ACC112 (cell line): Measurements from ENCODE around the gene MCC.

Experiments
- H2AFZ ChIP-seq: fragments of 200-600 bp; sonication (generic); one replicate; pipeline ENCODE4 v1.6.0; 2017; ENCODE audit warnings: antibody characterized with exemption, low read length; ENCODE audit not compliant: unreplicated experiment
- H3K27ac ChIP-seq: fragments of 200-600 bp; sonication (generic); 2 replicates; pipeline ENCODE4 v1.5.1; 2014; ENCODE audit warnings: low read depth, mild to moderate bottlenecking, antibody characterized with exemption, low read length, moderate library complexity
- H3K27me3 ChIP-seq: fragments of 200-600 bp; sonication (generic); 2 replicates; pipeline ENCODE4 v1.6.1; 2014; ENCODE audit warnings: mild to moderate bottlenecking, antibody characterized with exemption, low read length, moderate library complexity, mixed read lengths; ENCODE audit not compliant: insufficient read depth
- H3K36me3 ChIP-seq: fragments of 200-600 bp; sonication (generic); 2 replicates; pipeline ENCODE4 v1.6.1; 2016; ENCODE audit warnings: mild to moderate bottlenecking, antibody characterized with exemption, low read length, moderate library complexity, mixed read lengths; ENCODE audit not compliant: insufficient read depth
- H3K4me1 ChIP-seq: fragments of 200-600 bp; sonication (generic); one replicate; pipeline ENCODE4 v1.6.1; 2016; ENCODE audit warnings: low read length, mixed read lengths; ENCODE audit not compliant: insufficient read depth, unreplicated experiment, control insufficient read depth
- H3K4me3 ChIP-seq: fragments of 200-600 bp; sonication (generic); 2 replicates; pipeline ENCODE4 v1.5.1; 2014; ENCODE audit warnings: mild to moderate bottlenecking, low read depth, low read length
- H3K79me2 ChIP-seq: fragments of 200-600 bp; sonication (generic); one replicate; pipeline ENCODE4 v1.6.0; 2016; ENCODE audit warnings: low read length; ENCODE audit not compliant: control insufficient read depth, unreplicated experiment, insufficient read depth

MCC gene

DNA sequence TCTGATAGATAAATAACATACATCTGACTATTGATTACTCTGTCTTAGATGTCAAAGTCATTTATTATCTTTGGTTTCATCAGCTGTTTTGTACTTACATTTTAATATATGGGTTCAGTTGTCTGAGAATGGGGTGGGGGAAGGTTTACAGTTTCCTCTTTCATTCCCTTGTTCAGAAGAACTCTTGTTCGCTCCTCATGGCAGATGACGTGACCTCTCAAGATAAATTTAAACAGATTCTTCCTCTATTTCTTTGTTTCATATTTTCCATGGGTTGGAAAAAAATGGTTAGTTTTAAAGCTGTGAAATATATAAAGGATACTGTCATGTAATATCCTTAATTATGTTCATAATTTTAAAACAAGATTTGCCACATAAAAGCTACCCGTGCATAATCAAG lies 114.8 kb downstream of the MCC start:
- no peaks in the 10 kb centered on the region for H3K27me3 ChIP-seq
- H2AFZ ChIP-seq, result no peak overlapping the region
- H3K79me2 ChIP-seq, result no peaks in the 10 kb centered on the region
- no peaks in the 10 kb centered on the region for H3K4me1 ChIP-seq
- no peak overlapping the region for H3K4me3 ChIP-seq
- no peak overlapping the region for H3K27ac ChIP-seq
- no peaks in the 10 kb centered on the region for H3K36me3 ChIP-seq

GRCh38 chr5:113371721-113372196 lies 116.5 kb downstream of the MCC start:
- Histone ChIP-seq H3K36me3 (no peaks in the 10 kb centered on the region), H3K4me3 (no peak overlapping the region), H3K4me1 (no peaks in the 10 kb centered on the region), H3K27me3 (no peaks in the 10 kb centered on the region), H2AFZ (no peak overlapping the region), H3K27ac (no peak overlapping the region), H3K79me2 (no peaks in the 10 kb centered on the region)

- no peak overlapping the region for H3K4me3 ChIP-seq
Measured at GRCh38 chr5:113367586-113367985, 120.7 kb downstream of the MCC start.

DNA sequence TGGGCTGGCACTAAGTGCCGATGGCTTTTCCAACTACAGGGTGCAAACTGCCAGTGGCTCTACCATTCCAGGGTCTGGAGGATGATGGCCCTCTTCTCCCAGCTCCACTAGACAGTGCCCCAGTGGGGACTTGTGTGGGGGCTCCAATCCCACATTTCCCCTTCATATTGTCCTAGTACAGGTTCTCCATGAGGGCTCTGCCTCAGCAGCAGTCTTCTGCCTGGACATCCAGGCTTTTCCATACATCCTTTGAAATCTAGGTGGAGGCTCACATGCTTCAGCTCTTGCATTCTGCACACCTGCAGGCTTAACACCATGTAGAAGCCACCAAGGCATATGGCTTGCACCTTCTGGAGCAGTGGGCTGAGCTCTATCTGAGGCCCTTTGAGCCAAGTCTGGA lies 123.8 kb downstream of the MCC start:
- Histone ChIP-seq H3K27me3 (no peaks in the 10 kb centered on the region), H3K4me1 (no peaks in the 10 kb centered on the region), H2AFZ (no peak overlapping the region), H3K4me3 (no peak overlapping the region), H3K36me3 (no peaks in the 10 kb centered on the region), H3K27ac (no peak overlapping the region), H3K79me2 (no peaks in the 10 kb centered on the region)

More at GRCh38 chr5:113367586-113367985, 120.7 kb downstream of the MCC start:
- Histone ChIP-seq H3K79me2 (no peaks in the 10 kb centered on the region), H3K4me1 (no peaks in the 10 kb centered on the region), H2AFZ (no peak overlapping the region), H3K27ac (no peak overlapping the region), H3K36me3 (no peaks in the 10 kb centered on the region), H3K27me3 (no peaks in the 10 kb centered on the region)

GRCh38 chr5:113361701-113362100 lies 126.6 kb downstream of the MCC start:
- H3K27ac ChIP-seq, result no peak overlapping the region
- no peaks in the 10 kb centered on the region for H3K27me3 ChIP-seq
- no peaks in the 10 kb centered on the region for H3K36me3 ChIP-seq
- H3K79me2 ChIP-seq, result no peaks in the 10 kb centered on the region
- H2AFZ ChIP-seq, result no peak overlapping the region
- H3K4me1 ChIP-seq, result peaks cover 6% of the 10 kb centered on the region
- H3K4me3 ChIP-seq, result no peak overlapping the region

GRCh38 chr5:113359419-113359818 lies 128.8 kb downstream of the MCC start:
- Histone ChIP-seq H3K36me3 (no peaks in the 10 kb centered on the region), H3K27me3 (no peaks in the 10 kb centered on the region), H3K27ac (no peak overlapping the region), H3K79me2 (no peaks in the 10 kb centered on the region), H3K4me1 (peaks cover 6% of the 10 kb centered on the region), H3K4me3 (no peak overlapping the region), H2AFZ (no peak overlapping the region)

DNA sequence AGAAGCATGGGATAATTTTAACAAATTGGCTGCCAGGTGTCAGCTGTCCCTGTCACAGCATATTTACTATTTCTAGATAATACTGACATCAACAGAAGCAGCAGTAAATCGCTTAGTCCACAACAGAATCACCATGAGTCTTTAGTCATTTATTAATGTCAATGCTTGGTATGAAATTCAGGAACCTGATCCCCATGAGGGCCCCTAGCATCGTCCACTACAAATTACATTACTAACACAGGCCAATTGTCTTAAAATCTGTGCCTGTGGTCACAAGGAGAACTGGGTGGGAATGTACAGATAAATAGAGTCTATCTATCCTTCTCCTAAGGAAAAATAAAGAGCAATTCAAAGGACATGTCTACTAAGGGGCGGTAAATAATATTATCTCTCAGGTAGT lies 129.6 kb downstream of the MCC start:
- no peaks in the 10 kb centered on the region for H3K79me2 ChIP-seq
- H3K27ac ChIP-seq, result no peak overlapping the region
- H3K36me3 ChIP-seq, result no peaks in the 10 kb centered on the region
- H3K27me3 ChIP-seq, result no peaks in the 10 kb centered on the region
- no peak overlapping the region for H2AFZ ChIP-seq
- H3K4me1 ChIP-seq, result peaks cover 6% of the 10 kb centered on the region
- no peak overlapping the region for H3K4me3 ChIP-seq

DNA sequence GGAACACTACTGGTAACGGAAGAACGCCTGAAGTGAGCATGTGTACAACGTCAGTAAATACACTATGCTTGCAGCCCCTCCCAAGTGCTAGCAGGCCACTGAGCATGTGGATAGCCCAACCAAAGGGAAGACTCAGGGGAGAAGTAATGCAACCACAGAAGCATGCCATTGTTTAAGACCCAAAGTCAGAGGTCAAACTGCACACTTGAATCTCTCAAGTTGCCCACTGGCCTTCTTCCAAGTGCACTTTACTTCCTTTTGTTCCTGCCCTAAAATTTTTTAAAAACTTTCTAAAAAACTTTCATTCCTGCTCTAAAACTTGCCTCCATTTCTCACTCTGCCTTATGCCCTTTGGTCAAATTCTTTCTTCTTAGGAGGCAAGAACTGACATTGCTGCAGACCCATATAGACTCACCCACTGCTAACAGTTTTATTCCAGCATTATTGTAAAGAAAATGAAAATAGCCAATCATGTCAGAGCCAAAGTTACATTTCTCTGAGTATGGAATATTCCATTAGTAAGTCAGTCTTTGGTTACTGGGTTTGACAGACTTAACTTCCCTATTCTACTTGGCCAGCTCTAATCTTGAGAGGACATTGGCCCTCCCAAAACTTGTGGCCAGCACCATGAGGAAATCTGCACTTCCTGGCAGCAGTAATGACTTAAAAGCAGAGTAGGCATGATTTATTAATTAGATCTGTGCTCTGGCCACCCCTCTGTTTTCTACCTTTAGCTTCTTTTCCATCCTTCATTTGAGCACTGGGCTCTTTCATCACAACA lies 130.4 kb downstream of the MCC start:
- no peaks in the 10 kb centered on the region for H3K79me2 ChIP-seq
- H3K36me3 ChIP-seq, result no peaks in the 10 kb centered on the region
- no peak overlapping the region for H3K4me3 ChIP-seq
- H3K4me1 ChIP-seq, result peaks cover 6% of the 10 kb centered on the region
- no peak overlapping the region for H2AFZ ChIP-seq
- no peak overlapping the region for H3K27ac ChIP-seq
- no peaks in the 10 kb centered on the region for H3K27me3 ChIP-seq

DNA sequence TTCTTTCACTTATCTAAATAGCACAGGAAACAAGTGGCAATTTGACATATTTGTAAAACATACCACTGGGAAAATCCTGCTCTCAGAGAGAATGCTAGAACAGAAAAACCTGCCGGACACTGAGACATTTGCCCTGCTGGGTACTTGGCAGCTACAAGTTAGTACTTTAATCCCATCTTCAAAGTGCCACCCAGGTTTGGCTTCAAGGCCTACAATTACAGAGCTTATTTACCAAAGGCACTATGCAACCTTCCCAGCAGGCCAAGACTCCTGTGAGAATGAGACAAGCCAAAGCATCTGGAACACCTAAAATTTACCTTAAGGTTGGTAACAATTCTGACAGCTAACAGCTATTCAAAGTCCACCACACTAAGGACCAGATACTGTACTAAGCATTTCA lies 131.8 kb downstream of the MCC start:
- H3K27me3 ChIP-seq, result no peaks in the 10 kb centered on the region
- peaks cover 6% of the 10 kb centered on the region for H3K4me1 ChIP-seq
- H3K27ac ChIP-seq, result no peak overlapping the region
- no peaks in the 10 kb centered on the region for H3K79me2 ChIP-seq
- no peak overlapping the region for H2AFZ ChIP-seq
- H3K4me3 ChIP-seq, result no peak overlapping the region
- H3K36me3 ChIP-seq, result no peaks in the 10 kb centered on the region

DNA sequence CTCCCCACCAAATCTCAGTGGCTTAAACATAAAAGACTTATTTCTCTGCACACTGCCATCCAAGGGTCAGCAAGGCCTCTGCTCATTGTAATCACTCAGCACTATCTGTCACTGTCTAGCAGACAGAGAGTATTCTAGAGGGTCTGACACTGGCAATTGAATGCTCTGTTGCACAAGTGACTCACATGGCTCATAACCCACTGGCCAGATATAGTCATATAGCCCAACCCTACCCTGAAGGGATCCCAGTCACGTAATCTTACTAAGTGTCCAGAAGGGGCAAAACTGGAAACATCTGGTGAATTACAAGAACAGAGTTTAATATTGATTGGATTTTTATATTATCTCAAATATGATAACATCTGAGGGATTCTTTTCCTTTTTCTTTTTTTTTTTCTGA lies 134.2 kb downstream of the MCC start:
- H3K27me3 ChIP-seq, result no peaks in the 10 kb centered on the region
- no peak overlapping the region for H2AFZ ChIP-seq
- H3K4me1 ChIP-seq, result peaks cover 6% of the 10 kb centered on the region
- H3K27ac ChIP-seq, result no peak overlapping the region
- no peaks in the 10 kb centered on the region for H3K79me2 ChIP-seq
- H3K4me3 ChIP-seq, result no peak overlapping the region
- no peaks in the 10 kb centered on the region for H3K36me3 ChIP-seq

DNA sequence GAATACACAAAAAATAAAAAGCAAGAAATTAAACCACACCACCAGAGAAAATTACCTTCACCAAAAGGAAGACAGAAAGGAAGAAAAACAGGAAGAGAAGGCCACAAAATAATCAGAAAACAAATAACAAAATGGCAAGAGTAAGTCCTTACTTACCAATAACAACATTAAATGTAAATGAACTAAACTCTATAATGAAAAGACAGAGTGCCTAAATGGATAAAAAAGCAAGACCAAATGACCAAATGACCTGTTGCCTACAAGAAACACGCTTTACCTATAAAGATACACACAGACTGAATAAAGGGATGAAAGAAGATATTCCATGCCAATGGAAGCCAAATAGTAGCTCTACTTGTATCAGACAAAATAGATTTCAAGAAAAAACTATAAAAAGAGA lies 140.7 kb downstream of the MCC start:
- no peaks in the 10 kb centered on the region for H3K4me1 ChIP-seq
- no peaks in the 10 kb centered on the region for H3K79me2 ChIP-seq
- H3K36me3 ChIP-seq, result no peaks in the 10 kb centered on the region
- H2AFZ ChIP-seq, result no peak overlapping the region
- H3K4me3 ChIP-seq, result no peak overlapping the region
- H3K27me3 ChIP-seq, result no peaks in the 10 kb centered on the region
- no peak overlapping the region for H3K27ac ChIP-seq
